HG02798 (cell line): ENCODE measurements around the gene STMN3.

ENCODE experiments used
- ATAC-seq: cut with Tn5 transposase; IDR thresholded peaks from one replicate; pipeline ENCODE4 v1.9.1; 2021; ENCODE audit warnings: mild to moderate bottlenecking; ENCODE audit not compliant: unreplicated experiment, poor library complexity

Gene STMN3

DNA sequence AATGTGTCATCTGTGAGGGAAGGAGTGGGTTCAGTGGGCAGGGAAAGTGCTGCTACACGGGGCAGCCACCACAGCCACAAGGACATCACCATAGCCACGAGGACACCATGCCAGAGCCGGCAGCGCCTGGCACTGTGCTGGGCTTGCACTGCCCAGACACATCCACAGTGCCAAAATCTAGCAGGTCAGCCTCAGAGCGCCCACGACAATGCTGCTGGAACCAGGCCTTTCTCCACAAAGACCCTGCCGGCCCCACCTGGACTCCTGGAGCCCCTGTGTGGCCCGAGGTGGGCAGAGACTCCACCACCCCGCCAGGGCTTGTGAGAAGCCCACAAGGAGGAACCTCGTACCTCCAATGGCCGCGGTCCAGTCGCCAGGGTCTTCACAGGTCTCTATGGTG is 60.6 kb downstream of the STMN3 start:
- ATAC-seq, result no peak

DNA sequence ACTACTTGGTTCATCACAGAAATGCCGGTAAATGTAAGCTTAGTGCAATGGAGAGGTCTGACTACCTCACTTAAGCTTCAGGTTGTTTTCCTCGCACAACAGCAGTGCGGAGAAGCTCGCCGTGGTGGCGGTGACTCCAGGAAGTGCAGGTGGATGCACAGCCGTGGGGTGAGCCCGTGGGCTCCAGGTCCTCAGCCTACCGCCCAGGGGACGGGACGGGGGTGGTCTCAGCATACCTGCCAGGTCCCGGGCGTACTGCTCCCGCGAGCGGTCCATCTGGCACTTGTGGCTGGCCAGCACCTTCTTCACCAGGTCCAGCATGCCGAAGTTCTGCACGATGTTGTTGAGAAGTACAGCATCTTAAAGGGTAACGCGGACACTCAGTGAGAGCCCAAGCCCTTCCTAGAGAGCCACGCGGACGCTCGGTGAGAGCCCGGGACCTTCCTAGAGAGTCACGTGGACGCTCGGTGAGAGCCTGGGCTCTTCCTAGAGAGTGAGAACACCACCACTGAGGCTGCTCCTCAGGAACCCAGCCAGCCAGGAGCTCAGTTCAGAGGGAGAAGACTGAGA is 61.4 kb downstream of the STMN3 start:
- no peak for ATAC-seq

DNA sequence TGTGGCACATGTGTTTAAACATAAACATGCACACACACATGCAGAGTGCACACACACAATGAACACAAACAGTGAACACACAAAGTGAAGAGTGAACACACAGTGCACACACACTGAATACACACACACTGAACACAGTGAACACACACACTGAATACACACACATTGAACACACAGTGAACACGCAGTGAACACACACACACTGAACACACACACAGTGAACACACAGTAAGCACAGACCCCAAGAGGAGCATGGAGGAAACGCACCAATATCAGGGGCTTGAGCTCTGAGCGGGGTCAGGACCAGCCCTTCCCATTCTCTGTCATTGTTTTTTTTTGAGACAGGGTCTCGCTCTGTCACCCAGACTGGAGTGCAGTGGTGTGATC is 62.1 kb downstream of the STMN3 start:
- no peak for ATAC-seq

DNA sequence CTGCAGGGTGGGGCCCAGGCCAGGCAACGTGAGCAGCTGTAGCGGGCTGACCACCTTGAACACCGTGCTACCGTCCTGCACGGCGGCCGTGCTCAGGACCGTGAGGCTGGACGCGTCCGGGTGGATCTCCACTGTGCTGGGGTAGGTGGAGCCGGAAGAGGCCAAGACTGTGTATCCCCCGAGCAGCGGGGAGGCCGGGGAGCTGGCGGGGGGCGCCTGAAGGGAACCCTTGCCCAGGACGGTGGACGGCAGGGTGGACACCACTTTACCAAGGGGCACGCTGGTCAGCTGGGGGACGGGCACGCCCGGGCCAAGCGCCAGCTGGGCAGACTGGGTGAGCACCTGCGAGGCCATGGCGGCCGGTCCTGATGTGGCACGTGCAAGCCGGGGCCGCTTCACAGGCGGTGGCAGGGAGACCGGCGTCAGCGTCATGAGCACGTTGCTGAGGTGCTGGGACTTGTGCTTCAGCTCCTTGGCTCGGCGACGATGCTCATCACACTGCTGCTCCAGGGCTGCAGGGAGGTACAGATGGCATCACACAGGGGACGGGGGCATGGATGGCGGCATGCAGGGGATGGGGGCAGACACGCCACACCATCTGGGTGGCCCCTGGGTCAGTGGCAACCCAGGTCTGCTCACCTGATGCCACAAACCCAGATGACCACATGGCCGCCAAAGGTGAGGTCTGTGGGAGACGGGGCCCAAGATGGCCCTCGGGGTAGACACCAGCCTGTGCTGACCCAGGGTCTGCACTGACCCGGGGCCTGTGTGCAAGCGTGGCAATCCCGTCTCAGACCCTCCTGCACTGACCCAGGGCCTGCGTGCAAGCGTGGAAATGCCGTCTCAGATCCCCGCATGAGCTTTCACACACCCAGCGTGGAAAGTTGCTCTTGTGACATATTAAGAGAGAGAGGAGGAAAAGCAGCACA is 62.7 kb downstream of the STMN3 start:
- ATAC-seq, result no peak
